Subcutaneous abdominal adipose tissue (tissue), 5 donors: ENCODE measurements around the gene COL2A1.

Experiments used
- H3K27ac ChIP-seq: one replicate; pipeline ENCODE4 v1.7.0; 2013; ENCODE audit warnings: low read depth, mild to moderate bottlenecking, inconsistent platforms, low read length, moderate library complexity
- H3K27me3 ChIP-seq, 5 donors: one replicate each; pipeline ENCODE4 v1.7.0; 2013; ENCODE audit warnings: low read length in 5 of 5, inconsistent platforms in 1 of 5; ENCODE audit not compliant: control insufficient read depth in 5 of 5, insufficient read depth in 4 of 5
- H3K36me3 ChIP-seq, 5 donors: one replicate each; pipeline ENCODE4 v1.7.0; 2013; ENCODE audit warnings: low read length in 5 of 5; ENCODE audit not compliant: control insufficient read depth in 5 of 5, insufficient read depth in 5 of 5
- H3K4me1 ChIP-seq, 5 donors: one replicate each; pipeline ENCODE4 v1.7.0; 2013; ENCODE audit warnings: low read length in 5 of 5, mild to moderate bottlenecking in 3 of 5, moderate library complexity in 1 of 5; ENCODE audit not compliant: control insufficient read depth in 5 of 5, insufficient read depth in 5 of 5
- H3K4me3 ChIP-seq, 5 donors: one replicate each; pipeline ENCODE4 v1.7.0; 2013; ENCODE audit warnings: low read length in 5 of 5, low read depth in 1 of 5
- H3K9ac ChIP-seq, 5 donors: one replicate each; pipeline ENCODE4 v1.7.0; 2013; ENCODE audit warnings: low read length in 5 of 5, mild to moderate bottlenecking in 4 of 5, moderate library complexity in 3 of 5
- H3K9me3 ChIP-seq, 5 donors: one replicate each; pipeline ENCODE4 v1.7.0; 2013; ENCODE audit warnings: low read length in 5 of 5; ENCODE audit not compliant: control insufficient read depth in 5 of 5
- donor health status: healthy.
- donor health status: healthy.
- donor health status: healthy.
- donor health status: healthy.
- donor health status: healthy.

Gene COL2A1

DNA sequence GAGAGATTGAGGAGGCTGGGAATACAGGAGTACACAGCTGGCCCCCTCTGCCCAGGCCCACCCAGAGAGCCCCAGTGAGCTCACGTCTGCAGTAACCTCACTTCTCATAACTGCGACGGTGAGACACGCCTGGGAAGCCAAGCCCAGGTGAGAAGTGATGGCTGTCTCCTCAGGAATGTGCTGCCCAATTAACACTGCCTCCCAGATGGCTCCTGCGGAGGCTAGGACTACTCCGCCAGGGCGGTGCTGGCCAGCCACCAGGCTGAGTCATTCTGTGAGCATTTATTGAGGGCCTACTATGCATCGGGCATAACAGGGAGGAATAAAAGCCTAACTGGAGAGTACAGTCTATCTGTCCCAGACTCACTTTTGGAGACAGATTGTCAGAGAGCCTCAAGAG lies 50.2 kb downstream of the COL2A1 start:
- no peaks in the 10 kb centered on the region for H3K27me3 ChIP-seq
- H3K4me3 ChIP-seq = no peak overlapping the region
- no peak overlapping the region for H3K27ac ChIP-seq
- no peaks in the 10 kb centered on the region for H3K36me3 ChIP-seq
- peaks cover 0 to 3% (median 0%) of the 10 kb centered on the region in 5 donors for H3K9me3 ChIP-seq
- H3K9ac ChIP-seq = no peak overlapping the region
- peaks cover 0 to 4% (median 4%) of the 10 kb centered on the region in 5 donors for H3K4me1 ChIP-seq

GRCh38 chr12:47950856-47951468 lies 53.3 kb downstream of the COL2A1 start:
- Histone ChIP-seq H3K27ac (no peak overlapping the region), H3K36me3 (no peaks in the 10 kb centered on the region), H3K4me1 (peaks cover 0 to 5% (median 4%) of the 10 kb centered on the region in 5 donors), H3K4me3 (no peak overlapping the region), H3K9ac (no peak overlapping the region), H3K27me3 (peaks cover 0 to 4% (median 0%) of the 10 kb centered on the region in 5 donors), H3K9me3 (no peaks in the 10 kb centered on the region)

DNA sequence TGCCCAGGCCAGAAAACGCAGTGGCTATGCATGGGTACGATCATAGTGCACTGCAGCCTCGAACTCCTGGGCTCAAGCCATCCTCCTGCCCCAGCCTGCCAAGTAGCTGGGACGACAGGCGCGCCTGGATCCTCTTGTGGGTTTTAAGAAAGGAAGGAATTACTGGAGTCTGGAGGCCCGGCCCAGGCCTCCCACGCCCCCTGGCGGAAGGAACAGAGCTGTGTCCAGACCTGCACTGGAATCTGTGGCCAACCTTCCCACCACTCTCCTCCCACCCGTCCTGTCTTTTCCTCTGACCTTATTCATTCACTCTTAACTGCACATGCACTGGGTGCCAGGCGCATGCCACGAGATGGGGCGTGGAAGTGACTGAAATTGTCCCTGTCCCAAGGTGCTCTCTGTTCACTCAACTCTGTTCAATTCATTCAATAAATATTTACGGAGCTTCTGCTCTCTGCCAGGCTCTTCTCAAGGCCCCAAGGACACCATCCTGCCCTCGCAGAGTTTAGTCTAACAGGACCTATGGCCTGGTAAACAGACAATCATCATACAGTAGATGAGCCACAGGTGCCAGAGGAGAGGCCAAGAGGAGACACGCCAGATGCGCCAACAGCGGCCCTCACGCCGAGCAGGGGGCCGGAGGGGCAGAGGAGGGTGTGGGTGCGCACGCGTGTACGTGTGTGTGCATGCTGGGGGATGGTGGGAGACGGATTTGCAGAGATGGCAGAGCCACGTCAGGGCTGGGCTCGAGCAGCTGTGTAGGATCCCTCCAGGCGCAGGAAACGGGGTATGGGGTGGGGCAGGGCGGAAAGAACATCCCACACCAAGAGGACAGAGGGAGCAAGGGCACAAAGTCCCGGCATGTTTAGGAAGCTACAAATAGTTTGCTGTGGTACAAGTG lies 54.6 kb downstream of the COL2A1 start:
- H3K4me3 ChIP-seq = no peak overlapping the region
- no peaks in the 10 kb centered on the region for H3K9me3 ChIP-seq
- H3K36me3 ChIP-seq = no peaks in the 10 kb centered on the region
- no peak overlapping the region for H3K27ac ChIP-seq
- no peak overlapping the region for H3K9ac ChIP-seq
- H3K4me1 ChIP-seq = peaks cover 0 to 5% (median 4%) of the 10 kb centered on the region in 5 donors
- peaks cover 0 to 4% (median 0%) of the 10 kb centered on the region in 5 donors for H3K27me3 ChIP-seq

DNA sequence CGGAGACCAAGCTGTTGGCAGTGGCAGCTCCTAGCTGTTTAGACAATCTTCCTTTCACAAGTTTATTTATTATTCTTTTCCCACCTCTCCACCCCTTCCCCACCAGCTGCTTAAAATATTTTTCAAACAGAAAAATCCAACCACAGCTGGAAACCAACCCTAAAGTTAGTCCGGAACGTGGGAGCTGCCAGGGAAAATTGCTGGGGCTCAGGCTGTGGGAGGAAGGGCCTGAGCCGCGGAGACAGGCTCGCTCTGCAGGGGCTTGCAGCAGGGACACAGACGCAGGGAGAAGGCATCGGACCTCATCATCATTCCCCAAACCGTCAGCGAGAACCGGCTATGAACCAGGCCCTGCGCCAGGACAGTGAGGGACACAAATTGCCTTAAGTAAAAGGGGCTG lies 56.9 kb downstream of the COL2A1 start:
- peaks cover 0 to 5% (median 4%) of the 10 kb centered on the region in 5 donors for H3K4me1 ChIP-seq
- H3K36me3 ChIP-seq = no peaks in the 10 kb centered on the region

DNA sequence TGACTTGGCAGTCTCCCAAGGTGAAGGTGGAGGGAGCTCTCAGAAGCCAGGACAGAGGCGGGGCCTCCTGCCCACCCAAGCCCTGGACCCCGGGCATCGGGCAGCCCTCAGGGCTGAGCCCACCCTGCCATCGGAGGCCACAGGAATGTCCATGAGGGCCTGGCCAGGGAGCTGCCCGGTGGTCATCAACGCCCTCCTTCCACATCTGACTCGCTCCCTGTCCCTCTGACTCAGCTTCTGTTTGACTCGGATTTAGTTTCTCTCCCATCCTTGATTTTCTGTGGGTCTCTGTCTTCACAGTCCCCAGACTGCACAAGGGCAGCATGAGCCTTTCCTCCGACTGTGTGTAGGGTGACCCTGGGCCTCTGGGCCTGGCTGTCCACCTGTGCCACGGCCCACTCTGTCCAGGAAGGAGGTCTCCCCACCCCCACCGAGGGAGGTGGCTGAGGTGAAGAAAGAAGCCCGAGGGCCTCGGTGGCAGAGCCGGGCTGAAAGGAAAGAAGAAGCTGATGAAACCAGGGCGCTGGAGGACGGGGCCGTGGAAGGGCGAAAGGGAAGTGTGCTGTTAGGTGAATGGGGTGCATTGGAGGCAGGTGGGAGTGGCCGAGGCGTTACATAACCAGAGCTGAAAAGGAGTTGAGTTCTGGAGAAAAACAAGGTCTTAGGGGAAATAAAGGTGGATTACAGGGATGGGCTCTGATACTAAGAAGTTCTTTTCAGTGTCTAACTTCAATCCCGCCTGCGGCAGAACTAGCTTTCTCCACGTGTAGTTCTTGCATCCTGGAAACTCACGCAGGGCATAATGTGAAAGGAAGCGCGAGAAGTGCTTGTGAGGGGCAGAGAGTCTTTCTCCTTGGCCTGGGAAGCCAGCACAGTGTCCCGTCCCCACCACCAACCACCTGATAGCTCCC lies 57.6 kb downstream of the COL2A1 start:
- no peak overlapping the region for H3K4me3 ChIP-seq
- H3K4me1 ChIP-seq = peaks cover 0 to 8% (median 8%) of the 10 kb centered on the region in 5 donors
- H3K9me3 ChIP-seq = no peaks in the 10 kb centered on the region
- H3K9ac ChIP-seq = no peak overlapping the region
- no peak overlapping the region for H3K27ac ChIP-seq
- H3K36me3 ChIP-seq = no peaks in the 10 kb centered on the region
- H3K27me3 ChIP-seq = peaks cover 0 to 23% (median 11%) of the 10 kb centered on the region in 5 donors

More for the DNA sequence above, 56.9 kb downstream of the COL2A1 start:
- H3K9ac ChIP-seq = no peak overlapping the region
- H3K27ac ChIP-seq = no peak overlapping the region
- no peaks in the 10 kb centered on the region for H3K9me3 ChIP-seq
- no peak overlapping the region for H3K4me3 ChIP-seq
- peaks cover 0 to 17% (median 11%) of the 10 kb centered on the region in 5 donors for H3K27me3 ChIP-seq

DNA sequence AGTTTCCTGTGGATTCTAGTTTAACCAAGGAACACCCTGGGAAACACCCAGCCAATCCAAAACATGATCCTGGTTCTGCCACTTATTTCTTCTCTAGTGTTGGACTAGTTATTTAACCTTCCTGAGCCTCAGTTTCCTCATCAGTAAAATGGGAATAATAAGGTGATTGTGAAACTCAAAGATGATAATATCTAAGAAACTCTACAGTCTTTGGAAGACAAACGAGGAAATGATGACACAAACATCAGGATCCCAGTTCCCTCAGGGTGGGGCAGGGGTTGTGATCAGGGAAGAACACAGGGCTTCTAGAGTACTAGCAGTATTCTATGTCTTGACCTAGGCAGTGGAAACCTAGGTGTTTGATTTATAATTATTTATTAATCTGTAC lies 58.9 kb downstream of the COL2A1 start:
- Histone ChIP-seq H3K4me3 (no peak overlapping the region), H3K27ac (no peak overlapping the region), H3K9me3 (no peaks in the 10 kb centered on the region), H3K4me1 (peaks cover 0 to 8% (median 8%) of the 10 kb centered on the region in 5 donors), H3K27me3 (peaks cover 0 to 26% (median 18%) of the 10 kb centered on the region in 5 donors), H3K9ac (no peak overlapping the region), H3K36me3 (no peaks in the 10 kb centered on the region)

GRCh38 chr12:47944685-47945340 lies 59.5 kb downstream of the COL2A1 start:
- Histone ChIP-seq H3K9me3 (no peaks in the 10 kb centered on the region), H3K36me3 (no peaks in the 10 kb centered on the region), H3K27ac (no peak overlapping the region), H3K4me3 (no peak overlapping the region), H3K9ac (no peak overlapping the region), H3K27me3 (peaks cover 0 to 26% (median 18%) of the 10 kb centered on the region in 5 donors), H3K4me1 (peaks cover 0 to 8% (median 8%) of the 10 kb centered on the region in 5 donors)

DNA sequence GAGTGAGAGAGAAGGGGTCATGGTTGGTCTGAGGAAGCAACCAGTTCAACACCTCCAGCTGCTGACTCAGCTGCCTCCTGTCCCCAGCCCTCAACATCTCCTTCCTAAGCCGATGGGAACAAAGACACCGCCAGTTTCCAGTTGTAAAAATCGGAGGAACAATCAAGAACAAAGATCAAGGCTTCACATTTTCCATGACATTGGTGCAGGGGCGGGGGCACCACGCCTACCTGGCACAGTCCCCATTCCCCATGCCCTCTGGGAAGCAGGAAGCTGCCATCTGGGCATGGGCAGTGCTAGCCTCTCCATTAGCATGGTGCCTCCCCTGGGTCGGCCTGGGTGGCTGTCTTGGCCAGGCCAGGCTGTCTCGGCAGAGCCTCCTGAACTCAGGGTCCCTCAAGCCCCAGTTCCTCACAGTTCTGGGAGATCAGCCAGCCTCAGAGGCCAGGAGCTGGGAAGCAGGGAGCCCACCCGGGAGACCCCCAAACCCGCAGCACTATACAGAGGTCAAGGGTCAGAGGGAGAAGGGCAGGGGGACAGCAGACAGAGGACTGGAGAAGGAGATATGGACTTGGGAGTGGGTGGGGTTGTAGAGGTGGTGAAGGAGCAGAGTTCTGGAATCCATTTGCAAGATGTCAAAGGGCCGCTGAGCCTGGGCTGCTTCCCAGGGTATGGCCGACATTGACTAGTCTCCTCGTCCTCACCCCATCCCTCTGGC lies 60.5 kb downstream of the COL2A1 start:
- Histone ChIP-seq H3K36me3 (no peaks in the 10 kb centered on the region), H3K4me1 (peaks cover 0 to 4% (median 3%) of the 10 kb centered on the region in 5 donors), H3K9ac (no peak overlapping the region)

More for the DNA sequence above, 60.5 kb downstream of the COL2A1 start:
- peaks cover 0 to 26% (median 18%) of the 10 kb centered on the region in 5 donors for H3K27me3 ChIP-seq
- no peak overlapping the region for H3K27ac ChIP-seq
- no peaks in the 10 kb centered on the region for H3K9me3 ChIP-seq
- H3K4me3 ChIP-seq = no peak overlapping the region
